ENCODE measurements around the gene KMT2D.

DNA sequence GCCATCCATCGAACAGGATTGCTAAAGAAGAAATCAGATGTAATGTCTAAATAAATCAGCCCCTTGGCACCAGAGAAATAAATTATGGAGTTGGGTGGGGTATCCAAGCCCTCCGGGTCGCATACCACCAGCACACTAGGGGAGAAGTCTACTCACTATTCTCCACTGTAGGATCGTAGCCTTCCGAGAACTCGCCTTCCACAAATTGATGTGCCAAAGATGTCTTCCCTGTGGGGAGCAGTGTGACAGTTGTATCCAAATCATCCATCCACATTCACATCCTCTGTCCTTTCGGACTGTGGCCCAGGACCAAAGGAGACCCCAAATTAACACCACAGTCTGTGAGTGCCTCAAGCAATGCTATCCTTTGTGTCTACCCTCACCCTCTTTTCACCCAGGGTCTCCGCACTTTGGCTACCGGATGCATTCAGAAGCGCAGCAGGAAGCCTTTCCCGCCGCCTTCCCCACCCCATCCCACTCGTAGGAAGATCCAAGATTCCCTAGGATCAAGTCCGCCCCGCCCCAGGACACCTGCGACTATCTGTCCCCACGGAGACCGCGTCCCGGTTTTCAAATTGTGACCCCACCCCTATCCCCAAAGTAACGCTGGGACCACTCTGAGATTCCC, 8.4 kb upstream of the KMT2D start:
- no peak for TF ChIP-seq POLR2A (IDR thresholded peaks at IDR 0.05)
- no peak for TF ChIP-seq CTCF (IDR thresholded peaks at IDR 0.05)
